ENCODE data around the gene TINCR.

Gene TINCR

GRCh38 chr19:5607318-5608275, 39.8 kb upstream of the TINCR start:
- no peak overlapping the region for H3K4me3 ChIP-seq (replicated peaks in 1 of 2; ENCODE audit: low read depth in 2 of 2, low read length in 2 of 2)
- TF ChIP-seq CTCF (IDR thresholded peaks at IDR 0.05; ENCODE audit: low read depth, low read length) = no peak
- no peak for DNase-seq (ENCODE audit: low read depth in 2 of 2)

- TF ChIP-seq CTCF (IDR thresholded peaks at IDR 0.05; ENCODE audit: low read depth, low read length) = no peak
- DNase-seq (ENCODE audit: low read depth in 2 of 2) = no peak
These were observed 37.6 kb upstream of the TINCR start for GRCh38 chr19:5605362-5605761.

GRCh38 chr19:5603626-5604025, 35.9 kb upstream of the TINCR start:
- TF ChIP-seq CTCF (IDR thresholded peaks at IDR 0.05; ENCODE audit: low read depth, low read length) = no peak
- DNase-seq (ENCODE audit: low read depth in 2 of 2) = no peak
- no peak overlapping the region for H3K4me3 ChIP-seq (replicated peaks in 1 of 2; ENCODE audit: low read depth in 2 of 2, low read length in 2 of 2)

More at GRCh38 chr19:5605362-5605761, 37.6 kb upstream of the TINCR start:
- H3K4me3 ChIP-seq (replicated peaks in 1 of 2; ENCODE audit: low read depth in 2 of 2, low read length in 2 of 2) = no peak overlapping the region

GRCh38 chr19:5600797-5601196, 33.0 kb upstream of the TINCR start:
- no peak for TF ChIP-seq CTCF (IDR thresholded peaks at IDR 0.05; ENCODE audit: low read depth, low read length)
- DNase-seq (ENCODE audit: low read depth in 2 of 2) = no peak
- no peak overlapping the region for H3K4me3 ChIP-seq (replicated peaks in 1 of 2; ENCODE audit: low read depth in 2 of 2, low read length in 2 of 2)

GRCh38 chr19:5595745-5596144, 28.0 kb upstream of the TINCR start:
- H3K4me3 ChIP-seq (replicated peaks in 1 of 2; ENCODE audit: low read depth in 2 of 2, low read length in 2 of 2) = no peak overlapping the region
- TF ChIP-seq CTCF (IDR thresholded peaks at IDR 0.05; ENCODE audit: low read depth, low read length) = no peak
- DNase-seq (ENCODE audit: low read depth in 2 of 2) = no peak

GRCh38 chr19:5595129-5595528, 27.4 kb upstream of the TINCR start:
- no peak for DNase-seq (ENCODE audit: low read depth in 2 of 2)
- no peak overlapping the region for H3K4me3 ChIP-seq (replicated peaks in 1 of 2; ENCODE audit: low read depth in 2 of 2, low read length in 2 of 2)
- TF ChIP-seq CTCF (IDR thresholded peaks at IDR 0.05; ENCODE audit: low read depth, low read length) = no peak
